Measurements from ENCODE around the gene IP6K3. TPM values are rescaled to one million over a fixed set of nuclear protein-coding genes. Genes with fewer than 3 reads are reported as not detected.
A peak's percentile ranks its signal among the peaks of the same experiment; 100 is the strongest.

Gene IP6K3
- total RNA-seq, 4 donors from 2014 or later, result 0.19 to 2.2 (median 0.45) TPM

- no peak for ATAC-seq (ENCODE audit: low FRiP score)
- no peak for DNase-seq (ENCODE audit: low spot score)
- TF ChIP-seq, protein P1, sequence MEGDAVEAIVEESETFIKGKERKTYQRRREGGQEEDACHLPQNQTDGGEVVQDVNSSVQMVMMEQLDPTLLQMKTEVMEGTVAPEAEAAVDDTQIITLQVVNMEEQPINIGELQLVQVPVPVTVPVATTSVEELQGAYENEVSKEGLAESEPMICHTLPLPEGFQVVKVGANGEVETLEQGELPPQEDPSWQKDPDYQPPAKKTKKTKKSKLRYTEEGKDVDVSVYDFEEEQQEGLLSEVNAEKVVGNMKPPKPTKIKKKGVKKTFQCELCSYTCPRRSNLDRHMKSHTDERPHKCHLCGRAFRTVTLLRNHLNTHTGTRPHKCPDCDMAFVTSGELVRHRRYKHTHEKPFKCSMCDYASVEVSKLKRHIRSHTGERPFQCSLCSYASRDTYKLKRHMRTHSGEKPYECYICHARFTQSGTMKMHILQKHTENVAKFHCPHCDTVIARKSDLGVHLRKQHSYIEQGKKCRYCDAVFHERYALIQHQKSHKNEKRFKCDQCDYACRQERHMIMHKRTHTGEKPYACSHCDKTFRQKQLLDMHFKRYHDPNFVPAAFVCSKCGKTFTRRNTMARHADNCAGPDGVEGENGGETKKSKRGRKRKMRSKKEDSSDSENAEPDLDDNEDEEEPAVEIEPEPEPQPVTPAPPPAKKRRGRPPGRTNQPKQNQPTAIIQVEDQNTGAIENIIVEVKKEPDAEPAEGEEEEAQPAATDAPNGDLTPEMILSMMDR (IDR thresholded peaks at IDR 0.05), result no peak
These were observed 47.6 kb downstream of the IP6K3 start for GRCh38 chr6:33699131-33699530.

DNA sequence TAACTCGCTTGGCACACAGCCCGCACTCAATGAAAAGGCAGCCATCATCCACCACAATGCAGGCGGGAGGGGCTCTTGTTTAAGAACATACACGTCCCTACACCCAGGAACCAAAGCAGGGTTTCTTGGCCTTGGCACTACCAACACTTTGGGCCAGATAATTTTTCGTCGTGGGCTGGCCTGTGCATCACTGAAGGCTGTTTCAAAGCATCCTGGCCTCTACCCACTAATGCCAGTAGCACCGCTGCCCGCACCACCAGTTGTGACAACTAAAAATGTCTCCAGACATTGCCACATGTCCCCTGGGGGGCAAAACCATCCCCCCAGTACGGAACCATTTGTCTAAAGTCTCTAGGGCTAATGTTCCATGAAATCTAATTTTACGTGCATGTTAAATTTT lies 48.2 kb downstream of the IP6K3 start:
- TF ChIP-seq, protein P1 (IDR thresholded peaks at IDR 0.05), result no peak
- DNase-seq (ENCODE audit: low spot score) (no peak), ATAC-seq (ENCODE audit: low FRiP score) (no peak)

GRCh38 chr6:33697845-33698244 lies 48.9 kb downstream of the IP6K3 start:
- no peak for DNase-seq (ENCODE audit: low spot score)
- no peak for ATAC-seq (ENCODE audit: low FRiP score)
- TF ChIP-seq, protein P1 (IDR thresholded peaks at IDR 0.05), result no peak

DNA sequence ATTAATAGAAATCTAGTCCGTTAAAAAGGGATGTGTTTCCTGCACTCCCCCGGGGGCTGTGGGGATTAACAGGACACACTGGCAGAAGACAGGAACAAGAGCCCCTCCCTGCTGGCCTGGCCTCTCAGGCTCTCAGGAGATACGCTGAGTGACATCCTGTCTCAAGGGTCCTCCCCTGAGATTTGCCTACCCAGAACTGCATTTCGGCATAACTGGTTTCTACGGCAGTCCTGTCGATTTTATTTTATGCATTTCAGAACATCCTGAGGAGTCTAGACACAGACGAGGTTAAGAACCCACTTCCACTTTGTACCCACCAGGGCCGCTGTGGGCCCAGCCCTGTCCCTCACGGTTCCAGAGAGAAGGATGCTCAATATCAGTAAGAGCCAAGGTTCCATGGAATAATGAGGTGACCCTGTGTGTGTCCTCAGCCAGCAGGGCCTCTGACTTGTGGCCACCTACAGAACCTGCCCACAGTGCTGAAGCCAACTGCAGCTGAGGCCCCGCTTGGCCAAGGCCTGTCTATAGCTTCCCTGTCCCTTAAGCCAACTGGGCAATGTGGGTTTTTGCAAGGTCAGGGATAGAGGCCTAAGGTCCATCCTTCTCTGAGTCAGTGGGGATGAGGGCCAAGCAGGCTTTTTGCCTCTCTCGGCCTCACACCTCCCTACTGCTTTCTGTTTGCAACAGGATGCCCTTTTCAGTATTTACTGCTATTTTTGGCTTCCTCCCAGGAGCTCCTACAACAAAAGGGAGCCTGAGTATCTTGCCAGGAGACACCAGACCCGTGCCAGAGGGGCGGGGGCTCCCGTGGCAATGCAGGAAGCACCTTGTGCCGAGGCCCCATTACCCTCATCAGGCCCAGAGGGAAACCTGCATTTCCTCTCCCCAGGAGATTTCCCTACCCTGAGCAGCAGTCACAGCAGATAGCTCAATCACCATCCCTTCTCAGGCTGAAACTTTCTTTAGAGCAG lies 49.9 kb downstream of the IP6K3 start:
- no peak for DNase-seq (ENCODE audit: low spot score)
- TF ChIP-seq, protein P1 (IDR thresholded peaks at IDR 0.05), result no peak
- ATAC-seq (ENCODE audit: low FRiP score), result peak; percentile 46

DNA sequence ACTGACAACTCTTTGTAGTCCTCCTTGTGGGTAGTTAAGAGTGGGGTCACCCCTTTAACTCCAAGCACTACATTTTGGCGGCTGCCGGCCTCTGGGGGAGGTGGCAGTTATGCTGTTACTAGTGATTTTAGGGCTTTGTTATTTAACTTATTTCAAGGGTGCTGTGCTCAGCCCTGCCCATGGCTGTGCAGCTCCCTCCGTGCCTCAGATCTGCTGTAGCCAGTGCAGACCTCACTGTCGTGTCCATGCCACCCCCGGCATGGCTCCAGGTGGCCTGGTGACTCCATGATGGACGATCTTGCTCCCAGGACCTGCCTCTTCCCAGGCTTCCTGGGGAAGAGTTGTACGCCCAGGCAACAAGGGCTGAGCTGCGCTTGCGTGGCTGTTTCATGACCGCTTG lies 50.6 kb downstream of the IP6K3 start:
- DNase-seq (ENCODE audit: low spot score) (no peak), ATAC-seq (ENCODE audit: low FRiP score) (no peak)
- TF ChIP-seq, protein P1 (IDR thresholded peaks at IDR 0.05), result no peak

GRCh38 chr6:33695451-33695887 lies 51.2 kb downstream of the IP6K3 start:
- DNase-seq (ENCODE audit: low spot score) (no peak), ATAC-seq (ENCODE audit: low FRiP score) (no peak)
- TF ChIP-seq, protein P1 (IDR thresholded peaks at IDR 0.05), result no peak

DNA sequence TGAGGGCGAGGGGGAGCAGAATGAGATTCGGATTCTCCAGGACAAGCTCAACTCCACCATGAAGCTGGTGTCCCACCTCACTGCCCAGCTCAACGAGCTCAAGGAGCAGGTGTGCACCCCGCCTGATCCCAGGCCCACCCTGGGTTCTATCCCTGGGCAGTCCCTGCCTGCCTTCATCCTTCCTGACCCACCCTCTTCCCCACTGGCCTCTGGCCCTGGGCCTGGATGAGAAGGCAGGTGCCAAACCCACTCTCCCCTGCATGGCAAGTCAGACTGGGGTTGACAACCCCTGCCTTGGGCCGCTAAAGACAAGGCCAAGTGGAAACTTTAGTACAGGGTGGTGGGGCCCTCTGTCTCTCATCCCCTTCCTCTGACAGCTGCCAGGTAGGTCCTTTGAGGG lies 51.7 kb downstream of the IP6K3 start:
- ATAC-seq (ENCODE audit: low FRiP score), result no peak
- DNase-seq (ENCODE audit: low spot score), result no peak
- TF ChIP-seq, protein P1 (IDR thresholded peaks at IDR 0.05), result no peak
